ENCODE data around the gene NDE1.

DNA sequence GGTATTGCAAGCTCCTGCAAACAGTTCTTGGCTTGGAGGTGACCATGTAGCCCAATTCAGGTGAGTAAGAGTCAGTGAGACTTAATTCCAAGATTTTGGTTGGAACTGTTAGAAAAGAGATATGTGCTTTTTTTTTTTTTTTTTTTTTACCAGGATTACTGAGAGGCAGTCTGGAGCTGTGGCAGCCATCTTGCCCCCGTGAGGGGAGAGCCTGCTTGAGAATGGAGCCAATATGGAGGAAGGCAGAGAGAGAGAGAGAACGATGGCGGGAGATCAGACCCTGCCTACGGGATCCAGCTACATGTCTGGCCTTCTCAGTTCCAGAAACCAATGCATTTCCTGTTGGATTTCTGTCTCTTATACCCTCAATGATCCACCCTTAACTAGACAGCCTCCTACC is 109.0 kb downstream of the NDE1 start:
- no peak for TF ChIP-seq POLR2A (IDR thresholded peaks at IDR 0.05)
- TF ChIP-seq, protein P1, sequence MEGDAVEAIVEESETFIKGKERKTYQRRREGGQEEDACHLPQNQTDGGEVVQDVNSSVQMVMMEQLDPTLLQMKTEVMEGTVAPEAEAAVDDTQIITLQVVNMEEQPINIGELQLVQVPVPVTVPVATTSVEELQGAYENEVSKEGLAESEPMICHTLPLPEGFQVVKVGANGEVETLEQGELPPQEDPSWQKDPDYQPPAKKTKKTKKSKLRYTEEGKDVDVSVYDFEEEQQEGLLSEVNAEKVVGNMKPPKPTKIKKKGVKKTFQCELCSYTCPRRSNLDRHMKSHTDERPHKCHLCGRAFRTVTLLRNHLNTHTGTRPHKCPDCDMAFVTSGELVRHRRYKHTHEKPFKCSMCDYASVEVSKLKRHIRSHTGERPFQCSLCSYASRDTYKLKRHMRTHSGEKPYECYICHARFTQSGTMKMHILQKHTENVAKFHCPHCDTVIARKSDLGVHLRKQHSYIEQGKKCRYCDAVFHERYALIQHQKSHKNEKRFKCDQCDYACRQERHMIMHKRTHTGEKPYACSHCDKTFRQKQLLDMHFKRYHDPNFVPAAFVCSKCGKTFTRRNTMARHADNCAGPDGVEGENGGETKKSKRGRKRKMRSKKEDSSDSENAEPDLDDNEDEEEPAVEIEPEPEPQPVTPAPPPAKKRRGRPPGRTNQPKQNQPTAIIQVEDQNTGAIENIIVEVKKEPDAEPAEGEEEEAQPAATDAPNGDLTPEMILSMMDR (IDR thresholded peaks at IDR 0.05), result no peak
